A549 (cell line): ENCODE data around the gene CCDC38. TPM values are rescaled to one million over a fixed set of nuclear protein-coding genes. Genes with fewer than 3 reads are reported as not detected.

Experiments used
- ATAC-seq, 2 experiments: fragments of 200-7000 bp in 1 of 2; fragments of >200 bp in 1 of 2; cut with Nextera tagmentation in 1 of 2; cut with Tn5 transposase in 1 of 2; 3 replicates each; pipeline versions ENCODE4 v1.8.0 to v1.9.1; 2018 to 2020; ENCODE audit warnings: mild to moderate bottlenecking in 1 of 2, moderate library complexity in 1 of 2
- CTCF ChIA-PET: fragments of 300-600 bp; sonication (Branson Sonifier 250); formaldehyde crosslinking; extraction: SDS; loops from one replicate; lab custom pipeline; 2021; ENCODE audit warnings: antibody characterized with exemption, inconsistent platforms; lab: Yijun Ruan, JAX
- POLR2A ChIA-PET: fragments of 350-600 bp; formaldehyde crosslinking; extraction: SDS; loops from one replicate; lab custom pipeline; 2021; ENCODE audit warnings: antibody characterized with exemption, inconsistent platforms; lab: Yijun Ruan, JAX
- DNase-seq, 2 experiments: peaks; one replicate each; pipeline versions ENCODE4 v3.0.0 to v3.0.0-alpha.2; 2011 to 2016; ENCODE audit warnings: low read depth in 1 of 2, low spot score in 1 of 2
- FAIRE-seq: peaks from 2 replicates; lab custom pipeline; 2011; peaks lifted over from hg19 to GRCh38; lab: Jason Lieb, UNC
- H3K27ac ChIP-seq, 2 experiments: fragments of >200 bp; sonication (Bioruptor Twin); formaldehyde crosslinking; 3 replicates each; pipeline ENCODE4 v1.5.1; 2016 to 2017
- H3K4me1 ChIP-seq: fragments of >200 bp; sonication (Bioruptor Twin); formaldehyde crosslinking; 3 replicates; pipeline ENCODE4 v1.6.1; 2016
- H3K4me2 ChIP-seq: fragments of >200 bp; sonication (Bioruptor Twin); formaldehyde crosslinking; 3 replicates; pipeline ENCODE4 v1.6.1; 2016
- H3K4me3 ChIP-seq: fragments of >200 bp; sonication (Bioruptor Twin); formaldehyde crosslinking; 3 replicates; pipeline ENCODE4 v1.5.1; 2016
- H3K9me3 ChIP-seq: fragments of >200 bp; sonication (Bioruptor Twin); formaldehyde crosslinking; 3 replicates; pipeline ENCODE4 v1.6.1; 2016
- EHF ChIP-seq: fragments of 250-450 bp; sonication (Bioruptor Pico); IDR thresholded peaks from 2 replicates; pipeline ENCODE4 v1.5.0; 2020; ENCODE audit warnings: mild to moderate bottlenecking
- ESRRA ChIP-seq: fragments of 150-350 bp; IDR thresholded peaks from 2 replicates; pipeline ENCODE4 v1.6.1; 2014; ENCODE audit warnings: mild to moderate bottlenecking, low read length, borderline replicate concordance
- FOSB ChIP-seq: fragments of 250-450 bp; sonication (Bioruptor Pico); IDR thresholded peaks from 2 replicates; pipeline ENCODE4 v1.5.0; 2020; ENCODE audit warnings: mild to moderate bottlenecking, moderate library complexity
- FOSL2 ChIP-seq, 2 experiments: fragments of 450-650 bp in 1 of 2; fragments of >200 bp in 1 of 2; sonication (Bioruptor Twin) in 1 of 2; formaldehyde crosslinking; IDR thresholded peaks; 2 replicates each; pipeline versions ENCODE4 v1.5.0 to v1.6.1; 2016 to 2020; ENCODE audit warnings: mild to moderate bottlenecking in 1 of 2, moderate library complexity in 1 of 2
- GATA3 ChIP-seq: IDR thresholded peaks from 2 replicates; pipeline ENCODE4 v1.6.1; 2012; ENCODE audit warnings: borderline replicate concordance
- HEYL ChIP-seq: fragments of 250-450 bp; sonication (Bioruptor Pico); IDR thresholded peaks from 2 replicates; pipeline ENCODE4 v1.8.0; 2021; ENCODE audit warnings: mild to moderate bottlenecking, moderate library complexity
- JUNB ChIP-seq: fragments of >200 bp; sonication (Bioruptor Twin); formaldehyde crosslinking; IDR thresholded peaks from 2 replicates; pipeline ENCODE4 v1.6.1; 2016
- KDM1A ChIP-seq: fragments of 200-600 bp; sonication (generic); IDR thresholded peaks from 2 replicates; pipeline ENCODE4 v1.6.1; 2016; ENCODE audit warnings: low read depth, mild to moderate bottlenecking
- KDM5A ChIP-seq: fragments of 200-600 bp; sonication (generic); IDR thresholded peaks from 2 replicates; pipeline ENCODE4 v1.6.1; 2016; ENCODE audit warnings: antibody characterized with exemption, mild to moderate bottlenecking
- POLR2AphosphoS2 ChIP-seq: conservative IDR thresholded peaks from 2 replicates; pipeline ENCODE4 v1.6.1; 2012; ENCODE audit warnings: low read length, improper control_type of control experiment, inconsistent platforms
- RCOR1 ChIP-seq: fragments of 150-350 bp; IDR thresholded peaks from 2 replicates; pipeline ENCODE4 v1.6.1; 2014; ENCODE audit warnings: antibody characterized with exemption, low read length, low read depth
- RFX5 ChIP-seq: fragments of 450-650 bp; IDR thresholded peaks from 2 replicates; pipeline ENCODE4 v1.7.1; 2014; ENCODE audit warnings: antibody characterized with exemption, mild to moderate bottlenecking, moderate library complexity
- ZFP36 ChIP-seq: fragments of 450-650 bp; IDR thresholded peaks from 2 replicates; pipeline ENCODE4 v1.6.1; 2014; ENCODE audit warnings: borderline replicate concordance; ENCODE audit not compliant: partially characterized antibody
- WGBS: methylation state at CpG from one replicate; pipeline ENCODE4 v1.1.6; 2017; ENCODE audit errors: missing lambda C conversion rate; 5-methylcytosine and 5-hydroxymethylcytosine counted together
- polyA plus RNA-seq, 4 experiments: library from polyadenylated mRNA; depleted of rRNA in 3 of 4; stranded (reverse); fragments of >200 nt; fragmentation: RNase III in 1 of 4; extraction: RNeasy Plus Mini Kit Qiagen cat#74134 plus additional on column Dnase treatment in 1 of 4; gene quantifications; 2 replicates in 3 of 4; 3 replicates in 1 of 4; pipeline ENCODE4 v1.2.3, GENCODE V29; 2011 to 2017
- TF ChIP-seq, protein P1 (sequence below): fragments of >200 bp; sonication (Bioruptor Twin); formaldehyde crosslinking; IDR thresholded peaks from 3 replicates; pipeline ENCODE4 v1.5.1; 2016
- TF ChIP-seq, protein P2 (sequence below): IDR thresholded peaks from 2 replicates; pipeline ENCODE4 v1.6.1; 2012; ENCODE audit warnings: low read depth, borderline replicate concordance
- TF ChIP-seq, protein P3 (sequence below): fragments of 150-350 bp; IDR thresholded peaks from 2 replicates; pipeline ENCODE4 v1.6.1; 2014; ENCODE audit warnings: low read depth, mild to moderate bottlenecking, low read length
- TF ChIP-seq, protein P4 (sequence below): IDR thresholded peaks from 2 replicates; pipeline ENCODE4 v1.6.1; 2012

Gene CCDC38
- polyA plus RNA-seq, 2 of the 4 experiments (the other 2 are of a cell fraction), result 0.18 to 0.41 TPM

DNA sequence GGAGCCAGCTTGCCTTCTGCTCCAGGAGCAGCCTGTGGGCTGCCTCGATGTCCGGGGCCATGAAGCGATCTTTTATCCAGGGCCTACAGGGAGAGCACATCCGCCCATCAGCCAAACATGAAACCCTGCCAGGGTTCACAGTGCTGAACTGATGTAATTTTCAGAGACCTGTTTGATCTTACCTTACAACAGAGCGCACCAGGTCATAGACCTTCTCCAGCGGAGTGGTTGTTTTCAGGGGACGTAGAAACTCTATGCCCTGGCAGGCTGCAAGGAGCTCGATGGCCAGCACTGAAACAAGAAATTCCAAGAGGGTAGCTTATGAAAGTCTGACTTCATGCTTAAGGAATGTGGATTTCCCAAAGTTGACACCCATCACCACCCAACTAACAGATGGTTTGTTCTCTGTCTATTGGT is 34.0 kb upstream of the CCDC38 start (continued):
- TF ChIP-seq, protein P1, sequence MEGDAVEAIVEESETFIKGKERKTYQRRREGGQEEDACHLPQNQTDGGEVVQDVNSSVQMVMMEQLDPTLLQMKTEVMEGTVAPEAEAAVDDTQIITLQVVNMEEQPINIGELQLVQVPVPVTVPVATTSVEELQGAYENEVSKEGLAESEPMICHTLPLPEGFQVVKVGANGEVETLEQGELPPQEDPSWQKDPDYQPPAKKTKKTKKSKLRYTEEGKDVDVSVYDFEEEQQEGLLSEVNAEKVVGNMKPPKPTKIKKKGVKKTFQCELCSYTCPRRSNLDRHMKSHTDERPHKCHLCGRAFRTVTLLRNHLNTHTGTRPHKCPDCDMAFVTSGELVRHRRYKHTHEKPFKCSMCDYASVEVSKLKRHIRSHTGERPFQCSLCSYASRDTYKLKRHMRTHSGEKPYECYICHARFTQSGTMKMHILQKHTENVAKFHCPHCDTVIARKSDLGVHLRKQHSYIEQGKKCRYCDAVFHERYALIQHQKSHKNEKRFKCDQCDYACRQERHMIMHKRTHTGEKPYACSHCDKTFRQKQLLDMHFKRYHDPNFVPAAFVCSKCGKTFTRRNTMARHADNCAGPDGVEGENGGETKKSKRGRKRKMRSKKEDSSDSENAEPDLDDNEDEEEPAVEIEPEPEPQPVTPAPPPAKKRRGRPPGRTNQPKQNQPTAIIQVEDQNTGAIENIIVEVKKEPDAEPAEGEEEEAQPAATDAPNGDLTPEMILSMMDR, result no peak
- TF ChIP-seq KDM5A, result no peak
- no peak for TF ChIP-seq POLR2AphosphoS2
- no peak for TF ChIP-seq HEYL (CRISPR knock-in tag)
- no peak for TF ChIP-seq FOSB
- TF ChIP-seq, all 56 proteins: peak for 0

DNA sequence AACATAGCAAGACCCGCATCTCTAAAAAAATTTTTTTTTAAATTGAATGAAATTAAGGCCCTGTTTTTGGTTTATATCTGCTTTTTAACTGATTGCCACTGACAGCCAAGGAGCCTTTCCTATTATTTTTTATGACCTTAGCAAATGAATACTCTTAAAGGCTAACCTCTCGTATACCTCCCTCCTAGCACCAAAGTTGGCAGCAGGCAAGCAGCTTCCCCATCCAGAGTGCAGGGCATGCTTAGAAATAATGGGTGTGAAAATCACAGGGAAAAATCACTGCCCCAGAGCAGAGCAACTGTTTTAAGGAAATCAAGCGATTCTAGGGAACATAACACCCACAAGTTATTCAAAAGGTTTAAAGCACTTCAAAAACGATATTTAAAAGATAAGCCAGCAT is 33.1 kb upstream of the CCDC38 start:
- Histone ChIP-seq H3K4me3 (no peak overlapping the region), H3K4me2 (no peak overlapping the region), H3K4me1 (no peaks in the 10 kb centered on the region), H3K9me3 (no peaks in the 10 kb centered on the region), H3K27ac (no peak overlapping the region)
- ATAC-seq (no peak), DNase-seq (no peak), FAIRE-seq (no peak)
- ChIA-PET POLR2A (no interaction called here), CTCF (interaction anchor here (0.8 to 1.0 kb wide), 2 partner anchors 57 to 542 kb away, joined by 3 read pairs; no protein-coding TSS in a partner anchor)
- TF ChIP-seq JUNB (no peak), KDM1A (no peak), ZFP36 (no peak), ESRRA (no peak), FOSL2 (IDR thresholded peaks at IDR 0.05) (no peak), FOSL2 (CRISPR knock-in tag; IDR thresholded peaks at IDR 0.05) (no peak), RFX5 (no peak), GATA3 (no peak)
- TF ChIP-seq, protein P2, sequence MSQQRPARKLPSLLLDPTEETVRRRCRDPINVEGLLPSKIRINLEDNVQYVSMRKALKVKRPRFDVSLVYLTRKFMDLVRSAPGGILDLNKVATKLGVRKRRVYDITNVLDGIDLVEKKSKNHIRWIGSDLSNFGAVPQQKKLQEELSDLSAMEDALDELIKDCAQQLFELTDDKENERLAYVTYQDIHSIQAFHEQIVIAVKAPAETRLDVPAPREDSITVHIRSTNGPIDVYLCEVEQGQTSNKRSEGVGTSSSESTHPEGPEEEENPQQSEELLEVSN, result no peak
- TF ChIP-seq, protein P3, sequence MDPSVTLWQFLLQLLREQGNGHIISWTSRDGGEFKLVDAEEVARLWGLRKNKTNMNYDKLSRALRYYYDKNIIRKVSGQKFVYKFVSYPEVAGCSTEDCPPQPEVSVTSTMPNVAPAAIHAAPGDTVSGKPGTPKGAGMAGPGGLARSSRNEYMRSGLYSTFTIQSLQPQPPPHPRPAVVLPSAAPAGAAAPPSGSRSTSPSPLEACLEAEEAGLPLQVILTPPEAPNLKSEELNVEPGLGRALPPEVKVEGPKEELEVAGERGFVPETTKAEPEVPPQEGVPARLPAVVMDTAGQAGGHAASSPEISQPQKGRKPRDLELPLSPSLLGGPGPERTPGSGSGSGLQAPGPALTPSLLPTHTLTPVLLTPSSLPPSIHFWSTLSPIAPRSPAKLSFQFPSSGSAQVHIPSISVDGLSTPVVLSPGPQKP, result no peak
- TF ChIP-seq, protein P4, sequence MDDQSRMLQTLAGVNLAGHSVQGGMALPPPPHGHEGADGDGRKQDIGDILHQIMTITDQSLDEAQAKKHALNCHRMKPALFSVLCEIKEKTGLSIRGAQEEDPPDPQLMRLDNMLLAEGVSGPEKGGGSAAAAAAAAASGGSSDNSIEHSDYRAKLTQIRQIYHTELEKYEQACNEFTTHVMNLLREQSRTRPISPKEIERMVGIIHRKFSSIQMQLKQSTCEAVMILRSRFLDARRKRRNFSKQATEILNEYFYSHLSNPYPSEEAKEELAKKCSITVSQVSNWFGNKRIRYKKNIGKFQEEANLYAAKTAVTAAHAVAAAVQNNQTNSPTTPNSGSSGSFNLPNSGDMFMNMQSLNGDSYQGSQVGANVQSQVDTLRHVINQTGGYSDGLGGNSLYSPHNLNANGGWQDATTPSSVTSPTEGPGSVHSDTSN, result no peak
- whole genome bisulfite sequencing, result 70% methylated on average over 4 of the region's 4 CpGs

DNA sequence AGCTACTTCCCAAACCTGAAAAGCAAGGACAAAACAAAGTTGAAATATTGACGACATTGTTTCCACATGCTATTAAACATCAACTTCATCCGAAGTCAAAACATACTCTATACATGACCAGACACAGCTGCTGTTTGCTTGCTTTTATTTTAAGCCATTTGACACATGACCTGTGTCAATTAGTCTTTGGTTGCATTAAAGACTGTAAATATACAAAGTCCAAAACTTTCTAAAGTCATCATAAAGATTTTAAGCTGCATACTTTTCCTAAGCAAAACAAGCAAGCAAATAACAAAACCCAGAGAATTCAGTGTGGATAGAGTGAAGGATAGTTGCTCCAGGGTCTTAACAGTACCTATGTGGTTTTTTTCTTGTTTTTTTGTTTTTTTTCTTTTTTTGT is 31.9 kb upstream of the CCDC38 start:
- Histone ChIP-seq H3K4me1 (no peaks in the 10 kb centered on the region), H3K27ac (no peak overlapping the region), H3K4me2 (no peak overlapping the region), H3K4me3 (no peak overlapping the region), H3K9me3 (no peaks in the 10 kb centered on the region)
- ChIA-PET CTCF (interaction anchor here (1.0 to 1.2 kb wide), 3 partner anchors 12 to 55 kb away, joined by 3 read pairs; no protein-coding TSS in a partner anchor), POLR2A (no interaction called here)
- 58% methylated on average over 2 of the region's 2 CpGs for WGBS
- FAIRE-seq (no peak), DNase-seq (no peak), ATAC-seq (no peak)
- TF ChIP-seq RCOR1, result no peak
- no peak for TF ChIP-seq EHF (CRISPR knock-in tag)
